ENCODE data around the gene BANP.
"Not testable (repeated sequence)": the region's sequence is repeated elsewhere in the genome, so short reads cannot be mapped to it uniquely, and the experiment has no call there.

The BANP gene

DNA sequence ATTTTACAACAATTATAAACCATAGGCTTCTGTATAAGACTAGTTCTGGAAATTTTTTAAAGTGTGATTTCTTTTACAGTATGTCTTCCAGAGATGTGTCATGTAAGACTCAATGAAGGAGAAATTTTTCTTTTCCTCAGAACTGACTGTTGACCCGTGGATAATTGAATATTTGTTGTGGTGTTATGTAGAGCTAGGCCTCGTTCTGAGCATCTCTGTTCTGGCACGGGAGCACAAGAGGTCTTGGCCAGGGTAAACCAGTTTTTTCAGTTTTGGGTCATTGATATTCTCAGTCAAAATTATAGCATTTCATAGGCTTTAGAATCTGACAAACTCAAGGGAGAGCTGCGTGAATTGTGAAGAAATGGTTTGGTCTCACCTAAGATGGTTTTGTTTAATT lies 39.0 kb downstream of the BANP start:
- H3K4me3 ChIP-seq (ENCODE audit: low read length); H3K27me3 ChIP-seq (ENCODE audit: insufficient read depth, low read length); H3K4me1 ChIP-seq (ENCODE audit: insufficient read depth, low read length); H2AFZ ChIP-seq (ENCODE audit: low read depth, low read length); H3K36me3 ChIP-seq (ENCODE audit: insufficient read depth, low read length); H3K9me3 ChIP-seq (ENCODE audit: low read length): not testable (repeated sequence)

DNA sequence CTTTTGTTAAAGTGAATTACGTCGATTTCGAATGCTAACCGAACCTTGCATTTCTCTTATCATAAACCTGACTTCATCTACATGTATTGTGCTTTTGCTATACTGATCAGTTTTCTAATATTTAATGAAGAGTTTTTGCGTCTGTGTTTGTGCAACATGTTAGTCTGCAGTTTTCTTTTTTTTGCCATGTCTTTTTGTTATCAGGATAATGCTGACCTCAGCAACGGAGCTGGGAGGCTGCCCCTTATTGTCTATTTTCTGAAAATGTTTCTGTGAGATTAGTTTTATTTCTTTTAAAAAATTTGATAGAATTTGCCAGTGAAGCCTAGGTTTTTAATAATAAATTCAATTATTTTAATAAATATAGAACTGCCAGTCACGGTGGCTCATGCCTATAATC lies 40.9 kb downstream of the BANP start:
- H3K36me3 ChIP-seq (ENCODE audit: insufficient read depth, low read length); H3K4me1 ChIP-seq (ENCODE audit: insufficient read depth, low read length); H3K9me3 ChIP-seq (ENCODE audit: low read length); H3K4me3 ChIP-seq (ENCODE audit: low read length); H3K27me3 ChIP-seq (ENCODE audit: insufficient read depth, low read length); H2AFZ ChIP-seq (ENCODE audit: low read depth, low read length): not testable (repeated sequence)

DNA sequence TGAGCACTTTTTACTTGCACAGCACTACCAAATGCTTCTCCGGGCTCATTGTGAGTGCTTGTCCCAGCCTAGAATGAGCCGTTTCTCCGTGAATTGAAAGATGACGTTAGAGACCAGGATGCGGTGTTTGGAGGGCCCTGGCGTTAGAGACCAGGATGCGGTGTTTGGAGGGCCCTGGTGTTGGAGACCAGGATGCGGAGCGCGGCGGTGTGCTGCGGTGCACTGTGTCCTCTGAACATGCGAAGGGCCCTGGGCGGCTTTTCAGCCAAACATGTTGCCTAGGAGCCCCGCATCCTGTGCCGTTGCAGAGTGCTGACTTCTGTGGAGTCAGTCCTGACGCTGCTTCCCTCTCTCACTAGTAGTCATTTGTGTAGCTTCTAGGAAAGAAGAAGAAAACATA lies 42.7 kb downstream of the BANP start:
- Histone ChIP-seq H2AFZ (ENCODE audit: low read depth, low read length) (no peak overlapping the region), H3K27me3 (ENCODE audit: insufficient read depth, low read length) (no peaks in the 10 kb centered on the region), H3K9me3 (ENCODE audit: low read length) (no peaks in the 10 kb centered on the region)

GRCh38 chr16:87995644-87996043 lies 44.4 kb downstream of the BANP start:
- Histone ChIP-seq H2AFZ (ENCODE audit: low read depth, low read length) (no peak overlapping the region), H3K4me1 (ENCODE audit: insufficient read depth, low read length) (no peaks in the 10 kb centered on the region), H3K27me3 (ENCODE audit: insufficient read depth, low read length) (no peaks in the 10 kb centered on the region), H3K4me3 (ENCODE audit: low read length) (no peak overlapping the region), H3K36me3 (ENCODE audit: insufficient read depth, low read length) (no peaks in the 10 kb centered on the region), H3K9me3 (ENCODE audit: low read length) (no peaks in the 10 kb centered on the region)

More for the DNA sequence above, 42.7 kb downstream of the BANP start:
- Histone ChIP-seq H3K36me3 (ENCODE audit: insufficient read depth, low read length) (no peaks in the 10 kb centered on the region), H3K4me1 (ENCODE audit: insufficient read depth, low read length) (peaks cover 3% of the 10 kb centered on the region), H3K4me3 (ENCODE audit: low read length) (no peak overlapping the region)

DNA sequence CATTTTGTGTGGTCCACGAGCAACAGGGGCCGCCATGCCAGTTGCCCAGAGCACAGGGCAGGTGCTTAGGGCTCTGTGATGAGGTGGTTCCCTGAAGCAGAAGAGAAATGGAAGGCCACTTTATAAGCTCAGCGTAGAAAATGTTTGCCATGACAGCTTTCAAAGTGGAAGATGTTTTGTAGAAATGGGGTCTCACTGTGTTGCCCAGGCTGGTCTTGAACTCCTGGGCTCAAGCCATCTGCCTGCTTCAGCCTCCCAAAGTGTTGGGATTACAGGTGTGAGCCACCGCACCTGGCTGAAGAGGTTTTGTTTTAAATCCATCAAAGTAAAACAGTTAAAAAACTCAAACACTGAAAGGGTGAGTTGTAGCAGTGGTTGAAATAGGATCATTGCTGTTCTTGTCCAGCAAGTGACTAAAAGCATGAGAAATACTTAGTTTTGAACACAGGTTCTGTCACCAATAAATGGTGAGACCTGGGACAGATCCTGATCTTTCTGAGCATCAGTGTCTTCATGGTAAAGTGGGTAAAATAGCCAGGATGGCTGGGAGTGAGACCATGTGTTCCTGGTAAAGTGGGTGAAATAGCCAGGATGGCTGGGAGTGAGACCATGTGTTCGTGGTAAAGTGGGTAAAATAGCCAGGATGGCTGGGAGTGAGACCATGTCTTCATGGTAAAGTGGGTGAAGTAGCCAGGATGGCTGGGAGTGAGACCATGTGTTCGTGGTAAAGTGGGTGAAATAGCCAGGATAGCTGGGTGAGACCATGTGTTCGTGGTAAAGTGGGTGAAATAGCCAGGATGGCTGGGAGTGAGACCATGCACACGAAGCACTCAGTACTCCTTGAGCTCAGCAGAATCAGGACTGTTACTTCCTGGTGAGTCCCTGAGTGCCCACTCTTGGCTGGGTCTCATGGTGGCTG lies 46.0 kb downstream of the BANP start:
- Histone ChIP-seq H3K9me3 (ENCODE audit: low read length) (no peaks in the 10 kb centered on the region), H3K36me3 (ENCODE audit: insufficient read depth, low read length) (no peaks in the 10 kb centered on the region), H3K4me1 (ENCODE audit: insufficient read depth, low read length) (no peaks in the 10 kb centered on the region), H2AFZ (ENCODE audit: low read depth, low read length) (no peak overlapping the region), H3K4me3 (ENCODE audit: low read length) (no peak overlapping the region), H3K27me3 (ENCODE audit: insufficient read depth, low read length) (no peaks in the 10 kb centered on the region)

DNA sequence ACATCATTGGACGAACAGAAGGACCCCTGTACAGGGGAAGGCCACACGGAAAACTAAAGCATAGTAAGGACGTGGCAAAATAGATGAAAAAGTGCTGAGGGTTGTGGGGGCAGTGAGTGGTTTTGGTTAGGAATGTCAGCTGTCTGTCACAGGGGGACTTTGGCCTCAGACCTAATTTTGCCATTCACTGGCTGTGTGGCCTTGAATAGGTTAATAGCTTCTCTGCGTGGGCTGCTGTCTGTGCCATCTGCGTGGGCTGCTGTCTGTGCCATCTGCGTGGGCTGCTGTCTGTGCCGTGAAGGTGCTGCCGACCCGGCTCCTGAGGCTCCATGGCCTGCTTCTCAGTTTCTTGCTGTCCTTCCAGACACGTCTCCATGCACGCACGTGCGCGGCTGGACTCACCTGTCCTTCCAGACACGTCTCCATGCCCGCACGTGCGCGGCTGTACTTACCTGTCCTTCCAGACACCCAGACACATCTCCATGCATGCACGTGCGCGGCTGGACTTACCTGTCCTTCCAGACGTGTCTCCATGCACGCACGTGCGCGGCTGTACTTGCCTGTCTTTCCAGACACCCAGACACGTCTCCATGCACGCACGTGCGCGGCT lies 47.1 kb downstream of the BANP start:
- H3K36me3 ChIP-seq (ENCODE audit: insufficient read depth, low read length); H3K9me3 ChIP-seq (ENCODE audit: low read length); H3K27me3 ChIP-seq (ENCODE audit: insufficient read depth, low read length); H2AFZ ChIP-seq (ENCODE audit: low read depth, low read length); H3K4me1 ChIP-seq (ENCODE audit: insufficient read depth, low read length); H3K4me3 ChIP-seq (ENCODE audit: low read length): not testable (repeated sequence)

DNA sequence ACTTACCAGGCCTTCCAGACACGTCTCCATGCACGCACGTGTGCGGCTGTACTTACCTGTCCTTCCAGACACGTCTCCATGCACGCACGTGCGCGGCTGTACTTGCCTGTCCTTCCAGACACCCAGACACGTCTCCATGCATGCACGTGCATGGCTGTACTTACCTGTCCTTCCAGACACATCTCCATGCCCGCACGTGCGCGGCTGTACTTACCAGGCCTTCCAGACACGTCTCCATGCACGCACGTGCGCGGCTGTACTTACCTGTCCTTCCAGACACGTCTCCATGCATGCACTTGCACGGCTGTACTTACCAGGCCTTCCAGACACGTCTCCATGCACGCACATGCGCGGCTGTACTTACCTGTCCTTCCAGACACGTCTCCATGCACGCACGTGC lies 47.8 kb downstream of the BANP start:
- not testable (repeated sequence) for H2AFZ ChIP-seq (ENCODE audit: low read depth, low read length); H3K4me3 ChIP-seq (ENCODE audit: low read length); H3K9me3 ChIP-seq (ENCODE audit: low read length); H3K27me3 ChIP-seq (ENCODE audit: insufficient read depth, low read length); H3K4me1 ChIP-seq (ENCODE audit: insufficient read depth, low read length); H3K36me3 ChIP-seq (ENCODE audit: insufficient read depth, low read length)

DNA sequence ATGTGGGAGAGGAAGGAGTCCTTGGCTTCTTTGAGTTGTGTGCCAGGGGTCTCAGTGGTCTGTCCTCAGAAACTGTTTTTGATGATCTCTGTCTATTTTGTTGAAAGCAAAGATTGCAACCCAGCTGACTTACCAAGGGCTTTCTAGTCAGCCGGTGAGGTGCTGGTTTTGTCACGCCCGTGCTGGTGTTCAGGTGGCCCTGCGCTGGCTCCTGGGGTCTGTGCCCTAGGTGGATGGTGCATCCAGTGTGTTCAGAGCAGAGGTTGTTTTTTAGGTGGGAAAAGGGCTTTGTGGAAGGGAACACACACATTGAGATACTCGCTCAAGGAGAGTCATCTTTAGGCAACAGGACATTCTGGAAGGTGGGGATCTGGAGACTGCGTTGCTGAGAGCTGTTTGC lies 51.0 kb downstream of the BANP start:
- Histone ChIP-seq H2AFZ (ENCODE audit: low read depth, low read length) (no peak overlapping the region), H3K4me1 (ENCODE audit: insufficient read depth, low read length) (no peaks in the 10 kb centered on the region), H3K36me3 (ENCODE audit: insufficient read depth, low read length) (peaks cover 6% of the 10 kb centered on the region), H3K9me3 (ENCODE audit: low read length) (no peaks in the 10 kb centered on the region), H3K4me3 (ENCODE audit: low read length) (no peak overlapping the region), H3K27me3 (ENCODE audit: insufficient read depth, low read length) (no peaks in the 10 kb centered on the region)

DNA sequence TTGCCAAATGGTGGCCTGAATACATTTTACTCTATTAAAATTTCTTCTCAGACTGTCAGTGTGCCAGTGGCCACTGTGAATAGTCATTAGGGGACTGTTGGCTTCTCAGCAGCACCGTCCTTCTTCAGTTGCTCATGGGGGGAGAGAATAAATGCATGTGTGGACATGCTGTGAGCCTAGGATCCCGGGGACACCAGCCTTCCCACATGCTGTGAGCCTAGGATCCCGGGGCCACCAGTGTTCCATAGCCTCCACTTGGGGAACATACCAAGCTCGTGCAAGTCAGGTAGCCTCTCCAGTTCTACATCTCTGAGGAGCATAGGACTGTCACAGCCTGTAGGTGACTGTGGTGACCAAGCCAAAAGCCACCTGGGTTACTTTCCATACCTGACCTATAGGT lies 51.5 kb downstream of the BANP start:
- Histone ChIP-seq H3K27me3 (ENCODE audit: insufficient read depth, low read length) (no peaks in the 10 kb centered on the region), H2AFZ (ENCODE audit: low read depth, low read length) (no peak overlapping the region), H3K9me3 (ENCODE audit: low read length) (no peaks in the 10 kb centered on the region), H3K4me1 (ENCODE audit: insufficient read depth, low read length) (no peaks in the 10 kb centered on the region), H3K4me3 (ENCODE audit: low read length) (no peak overlapping the region), H3K36me3 (ENCODE audit: insufficient read depth, low read length) (peaks cover 6% of the 10 kb centered on the region)

GRCh38 chr16:88003316-88003715 lies 52.1 kb downstream of the BANP start:
- Histone ChIP-seq H2AFZ (ENCODE audit: low read depth, low read length) (no peak overlapping the region), H3K36me3 (ENCODE audit: insufficient read depth, low read length) (peaks cover 10% of the 10 kb centered on the region), H3K4me1 (ENCODE audit: insufficient read depth, low read length) (no peaks in the 10 kb centered on the region)

DNA sequence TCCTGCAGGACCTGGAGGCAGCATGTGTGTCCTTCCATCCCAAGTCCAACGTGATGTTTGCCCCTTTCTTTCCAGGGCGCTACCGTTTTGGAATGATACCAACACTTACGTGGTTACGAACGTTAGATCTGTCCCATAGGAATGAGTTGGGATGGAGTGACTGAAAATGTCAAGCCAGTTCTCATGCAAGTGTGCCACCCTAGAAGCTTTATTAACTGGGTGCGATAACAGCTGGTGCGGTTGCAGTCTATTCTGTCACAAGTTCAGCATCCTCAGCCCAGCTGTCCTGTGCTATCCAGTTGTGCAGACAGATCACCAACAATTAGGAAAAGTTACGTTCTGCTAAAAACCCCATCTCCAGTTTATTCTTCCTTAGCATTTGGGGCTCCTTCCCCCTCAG lies 52.5 kb downstream of the BANP start:
- H3K36me3 ChIP-seq (ENCODE audit: insufficient read depth, low read length) = peaks cover 10% of the 10 kb centered on the region
- H3K4me1 ChIP-seq (ENCODE audit: insufficient read depth, low read length) = no peaks in the 10 kb centered on the region
- H3K27me3 ChIP-seq (ENCODE audit: insufficient read depth, low read length) = no peaks in the 10 kb centered on the region
- no peaks in the 10 kb centered on the region for H3K9me3 ChIP-seq (ENCODE audit: low read length)
- no peak overlapping the region for H3K4me3 ChIP-seq (ENCODE audit: low read length)
- H2AFZ ChIP-seq (ENCODE audit: low read depth, low read length) = no peak overlapping the region

More at GRCh38 chr16:88003316-88003715, 52.1 kb downstream of the BANP start:
- H3K4me3 ChIP-seq (ENCODE audit: low read length) = no peak overlapping the region
- H3K9me3 ChIP-seq (ENCODE audit: low read length) = no peaks in the 10 kb centered on the region
- H3K27me3 ChIP-seq (ENCODE audit: insufficient read depth, low read length) = no peaks in the 10 kb centered on the region

DNA sequence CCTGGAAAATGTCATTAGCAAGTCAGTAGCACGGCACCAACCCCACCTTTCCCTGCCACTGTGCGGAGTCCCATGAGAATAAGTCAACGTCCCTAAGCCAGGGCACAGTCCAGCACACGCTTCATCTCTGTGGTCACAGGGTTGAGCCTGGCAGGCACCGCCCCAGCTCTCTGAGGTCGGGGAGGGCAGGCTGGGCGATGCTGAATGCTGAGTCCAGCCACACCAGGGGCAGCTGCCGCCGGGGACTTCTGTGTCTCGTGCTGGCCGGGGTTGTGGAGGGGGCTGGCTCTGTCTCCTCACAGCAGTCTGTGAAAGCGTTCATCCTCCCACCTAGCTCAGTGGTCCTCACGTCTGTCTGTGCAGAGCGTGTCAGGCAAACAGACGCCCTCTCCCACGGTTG lies 53.2 kb downstream of the BANP start:
- H3K4me3 ChIP-seq (ENCODE audit: low read length) = no peak overlapping the region
- H2AFZ ChIP-seq (ENCODE audit: low read depth, low read length) = no peak overlapping the region
- no peaks in the 10 kb centered on the region for H3K27me3 ChIP-seq (ENCODE audit: insufficient read depth, low read length)
- H3K9me3 ChIP-seq (ENCODE audit: low read length) = no peaks in the 10 kb centered on the region
- H3K36me3 ChIP-seq (ENCODE audit: insufficient read depth, low read length) = peaks cover 10% of the 10 kb centered on the region
- H3K4me1 ChIP-seq (ENCODE audit: insufficient read depth, low read length) = peaks cover 3% of the 10 kb centered on the region

DNA sequence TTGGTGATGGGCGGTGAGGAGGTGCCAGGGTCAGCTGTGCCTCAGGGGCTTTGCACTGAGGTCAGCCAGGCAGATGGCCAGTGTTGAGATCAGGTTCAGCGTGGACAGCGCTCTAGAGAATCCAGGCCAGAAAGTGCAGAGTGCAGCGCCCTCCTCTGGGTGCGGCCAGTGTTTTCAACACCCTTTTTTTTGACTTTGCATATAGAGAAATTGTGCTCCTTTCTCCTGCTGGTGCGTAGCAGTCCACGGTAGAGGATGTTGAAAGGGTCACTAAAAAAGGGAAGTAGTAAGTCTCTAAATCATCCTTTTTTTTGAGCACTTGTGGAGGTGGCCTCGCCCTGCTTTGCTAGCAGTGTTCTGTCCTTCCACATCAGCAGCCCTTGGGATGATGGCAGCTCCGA lies 53.9 kb downstream of the BANP start:
- Histone ChIP-seq H3K36me3 (ENCODE audit: insufficient read depth, low read length) (peaks cover 10% of the 10 kb centered on the region), H3K4me1 (ENCODE audit: insufficient read depth, low read length) (peaks cover 11% of the 10 kb centered on the region), H3K4me3 (ENCODE audit: low read length) (no peak overlapping the region), H3K27me3 (ENCODE audit: insufficient read depth, low read length) (no peaks in the 10 kb centered on the region), H2AFZ (ENCODE audit: low read depth, low read length) (no peak overlapping the region), H3K9me3 (ENCODE audit: low read length) (no peaks in the 10 kb centered on the region)

Measured in neuron (in vitro differentiated cells).